HG02642 (cell line): ENCODE results near the gene ATP11A.
"Not testable (repeated sequence)": the region's sequence is repeated elsewhere in the genome, so short reads cannot be mapped to it uniquely, and the experiment has no call there.

ENCODE experiments used
- ATAC-seq: cut with Tn5 transposase; IDR thresholded peaks from one replicate; pipeline ENCODE4 v1.9.1; 2021; ENCODE audit warnings: mild to moderate bottlenecking; ENCODE audit not compliant: unreplicated experiment, poor library complexity

Gene ATP11A

GRCh38 chr13:112784811-112785482 lies 95.1 kb downstream of the ATP11A start:
- ATAC-seq: no peak

GRCh38 chr13:112785483-112785856 lies 95.6 kb downstream of the ATP11A start:
- no peak for ATAC-seq

DNA sequence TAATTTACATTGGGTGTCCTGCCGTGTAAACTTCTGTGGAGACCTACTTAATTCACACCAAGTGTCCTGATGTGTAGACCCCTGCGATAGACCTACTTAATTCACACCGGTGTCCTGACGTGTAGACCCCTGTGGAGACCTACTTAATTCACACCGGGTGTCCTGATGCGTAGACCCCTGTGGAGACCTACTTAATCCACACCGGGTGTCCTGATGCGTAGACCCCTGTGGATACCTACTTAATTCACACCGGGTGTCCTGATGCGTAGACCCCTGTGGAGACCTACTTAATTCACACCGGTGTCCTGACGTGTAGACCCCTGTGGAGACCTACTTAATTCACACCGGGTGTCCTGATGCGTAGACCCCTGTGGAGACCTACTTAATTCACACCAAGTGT lies 97.0 kb downstream of the ATP11A start:
- ATAC-seq: not testable (repeated sequence)

GRCh38 chr13:112790735-112791641 lies 101.2 kb downstream of the ATP11A start:
- ATAC-seq: no peak

DNA sequence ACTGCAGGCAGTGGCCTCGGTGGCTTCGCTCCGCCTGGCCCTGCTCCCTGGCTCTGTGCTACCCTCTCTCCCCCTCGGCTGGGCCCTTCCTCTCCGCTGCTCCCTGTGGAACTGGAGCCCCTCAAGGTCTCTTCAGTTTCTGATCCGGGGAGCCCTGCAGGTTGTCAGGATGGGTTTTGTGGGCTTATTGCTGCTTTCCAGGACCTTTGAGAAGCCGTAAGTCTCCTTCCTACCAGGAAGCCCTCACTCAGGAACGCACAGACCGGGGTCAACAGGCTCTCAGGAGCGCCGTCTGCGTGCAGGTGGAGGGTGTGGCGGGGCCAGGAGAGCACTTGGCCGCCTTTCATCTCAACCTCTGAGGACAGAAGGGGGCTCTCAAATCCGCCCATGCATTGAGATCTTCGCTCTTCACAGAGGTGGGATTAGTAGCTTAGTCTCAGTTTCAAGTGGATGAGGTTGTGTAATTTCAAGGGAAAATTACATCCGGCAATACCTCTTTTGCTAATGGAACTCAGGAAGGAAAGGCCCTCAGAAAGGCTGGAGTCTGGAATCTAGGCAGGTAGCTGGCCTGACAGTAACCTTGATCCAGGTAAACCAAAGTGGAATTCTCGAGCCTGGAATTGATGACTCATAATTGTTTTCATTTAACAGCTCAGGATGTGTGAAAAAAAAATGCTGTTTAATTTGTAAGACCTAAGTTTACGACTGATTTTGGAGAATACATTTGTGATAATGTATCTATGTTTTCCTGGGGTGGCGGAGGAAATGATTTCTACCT lies 102.0 kb downstream of the ATP11A start:
- ATAC-seq: no peak

DNA sequence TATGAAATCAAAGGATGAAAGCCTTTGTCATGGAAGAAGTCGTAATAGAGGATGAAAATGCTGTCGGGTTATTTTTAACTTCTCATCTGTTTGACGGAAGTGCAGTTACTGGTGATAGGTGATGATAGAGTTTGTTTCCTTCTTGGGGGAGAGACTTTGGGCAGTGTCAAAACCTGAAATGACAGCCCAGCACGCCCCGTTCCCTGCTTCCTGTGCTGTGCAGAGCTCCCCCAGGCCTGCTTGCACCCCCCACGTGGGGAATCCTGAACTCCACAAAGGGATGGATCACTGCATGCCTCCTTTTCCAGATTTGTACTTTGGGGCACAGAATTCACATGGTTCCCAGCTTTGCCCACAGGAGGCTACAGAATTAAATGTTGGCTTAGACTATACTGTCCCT lies 102.7 kb downstream of the ATP11A start:
- ATAC-seq: no peak

DNA sequence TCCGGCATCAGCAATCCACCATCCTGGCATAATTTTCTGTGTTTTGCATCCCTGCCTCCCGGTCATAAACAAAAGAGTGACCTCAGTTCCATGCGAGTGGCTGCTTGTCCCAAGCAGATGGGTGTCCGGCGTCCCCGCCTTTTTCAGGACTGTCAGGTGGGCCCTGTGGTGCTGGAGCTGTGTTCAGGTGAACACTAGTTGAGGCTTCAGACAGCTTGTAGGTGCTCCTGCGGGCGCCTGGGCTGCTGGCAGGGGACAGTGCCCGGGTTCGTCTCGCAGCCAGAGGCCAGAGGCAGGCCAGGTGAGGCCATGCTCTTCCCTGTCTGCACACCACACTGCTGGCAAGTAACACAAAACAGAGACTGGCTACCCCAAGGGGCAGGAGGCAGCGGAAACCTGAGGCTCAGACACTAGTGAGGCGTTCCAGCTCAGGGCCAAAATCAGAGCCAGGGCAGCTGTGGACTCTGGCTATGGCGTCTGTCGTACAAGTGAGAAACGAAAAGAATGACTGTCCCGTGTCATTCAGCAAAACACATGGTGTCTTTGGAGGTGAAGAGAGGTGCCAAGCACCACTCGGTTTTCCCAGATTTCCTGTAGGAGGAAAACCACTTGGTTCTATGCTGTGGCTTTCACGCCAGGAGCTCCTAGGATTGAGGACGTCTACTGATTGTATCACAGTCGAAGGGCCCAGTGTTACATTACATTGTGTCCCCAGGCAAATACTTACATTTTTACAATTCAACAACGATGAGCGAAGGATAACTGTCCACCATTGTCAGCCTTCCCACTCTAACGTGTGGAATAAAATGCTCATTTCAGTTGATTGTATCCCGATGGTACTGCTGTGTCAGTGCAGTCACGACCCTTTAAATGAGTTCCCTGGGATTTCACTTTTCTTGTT lies 104.0 kb downstream of the ATP11A start:
- ATAC-seq: no peak

DNA sequence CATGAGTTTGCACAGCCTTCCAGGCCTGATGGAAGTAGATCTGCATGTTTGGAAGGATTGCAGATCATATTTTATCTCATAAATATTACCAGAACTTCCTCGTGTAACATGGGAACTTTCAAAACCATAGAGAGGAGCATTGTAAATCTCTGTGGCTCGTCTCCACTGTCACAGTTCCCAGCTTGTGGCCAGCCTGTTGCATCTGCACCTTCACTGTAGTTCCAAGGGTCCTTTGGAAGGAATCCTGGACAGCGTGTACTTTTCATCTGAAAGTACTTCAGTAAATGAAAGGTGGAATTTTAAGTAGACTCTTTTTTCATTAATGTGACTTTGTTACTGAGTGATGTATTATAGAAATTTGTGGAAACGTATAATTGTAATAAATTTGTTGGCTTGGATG lies 105.4 kb downstream of the ATP11A start:
- ATAC-seq: no peak

GRCh38 chr13:112796190-112796915 lies 106.5 kb downstream of the ATP11A start:
- ATAC-seq: no peak

DNA sequence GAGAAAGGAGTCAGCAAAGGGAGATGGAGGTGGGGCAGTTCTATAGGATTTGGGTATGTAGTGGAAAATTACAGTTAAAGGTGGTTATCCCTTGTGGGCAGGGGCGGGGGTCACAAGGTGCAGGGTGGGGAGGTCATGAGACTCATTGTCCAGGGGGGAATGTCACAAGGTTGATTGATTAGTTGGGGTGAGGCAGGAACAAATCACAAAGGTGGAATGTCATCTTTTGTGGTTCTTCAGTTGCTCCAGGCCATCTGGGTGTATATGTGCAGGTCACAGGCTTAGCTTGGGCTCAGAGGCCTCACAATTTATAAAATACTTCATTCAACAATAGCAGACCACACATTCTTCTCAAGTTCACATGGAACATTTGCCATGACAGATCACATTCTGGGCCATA lies 109.6 kb downstream of the ATP11A start:
- ATAC-seq: no peak

DNA sequence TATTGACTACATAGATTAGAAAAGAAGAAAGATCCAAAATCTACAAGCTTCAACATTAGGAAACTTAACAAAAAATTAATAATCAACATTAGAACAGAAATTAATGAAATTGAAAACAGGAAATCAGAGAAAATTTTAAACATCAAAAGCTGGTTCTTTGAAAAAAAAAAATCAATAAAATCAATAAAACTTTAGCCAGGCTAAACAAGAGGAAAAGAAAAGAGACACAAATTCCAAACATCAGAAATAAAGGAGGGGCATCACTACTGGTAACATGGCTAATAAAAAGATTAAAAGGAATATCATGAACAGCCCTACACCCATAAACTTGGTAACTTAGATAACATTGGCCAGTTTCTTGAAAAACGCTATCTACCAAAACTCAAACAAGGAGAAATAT lies 110.2 kb downstream of the ATP11A start:
- ATAC-seq: no peak

- ATAC-seq: not testable (repeated sequence)
Observed at GRCh38 chr13:112800807-112801206, 111.0 kb downstream of the ATP11A start.

DNA sequence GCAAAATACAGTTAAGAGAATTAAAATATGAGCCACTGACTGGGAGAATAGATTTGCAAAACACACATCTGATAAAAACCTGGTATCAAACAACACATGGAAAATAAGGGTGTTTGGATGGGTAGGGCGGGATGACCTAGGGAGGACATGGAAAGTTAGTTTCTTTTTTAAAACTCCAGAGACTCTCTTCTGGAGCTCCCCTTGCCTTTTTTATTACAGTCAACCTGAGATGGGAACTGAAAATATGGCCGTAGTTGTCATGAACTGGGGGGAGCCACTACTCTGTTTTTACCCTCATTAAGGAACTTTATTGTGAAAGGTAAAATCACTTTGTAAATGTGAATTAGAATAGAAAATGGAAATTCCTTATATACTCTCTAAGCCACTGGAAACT lies 113.0 kb downstream of the ATP11A start:
- ATAC-seq: peak; percentile 51

GRCh38 chr13:112803422-112803821 lies 113.6 kb downstream of the ATP11A start:
- ATAC-seq: peak; percentile 59

GRCh38 chr13:112804374-112804773 lies 114.5 kb downstream of the ATP11A start:
- no peak for ATAC-seq

DNA sequence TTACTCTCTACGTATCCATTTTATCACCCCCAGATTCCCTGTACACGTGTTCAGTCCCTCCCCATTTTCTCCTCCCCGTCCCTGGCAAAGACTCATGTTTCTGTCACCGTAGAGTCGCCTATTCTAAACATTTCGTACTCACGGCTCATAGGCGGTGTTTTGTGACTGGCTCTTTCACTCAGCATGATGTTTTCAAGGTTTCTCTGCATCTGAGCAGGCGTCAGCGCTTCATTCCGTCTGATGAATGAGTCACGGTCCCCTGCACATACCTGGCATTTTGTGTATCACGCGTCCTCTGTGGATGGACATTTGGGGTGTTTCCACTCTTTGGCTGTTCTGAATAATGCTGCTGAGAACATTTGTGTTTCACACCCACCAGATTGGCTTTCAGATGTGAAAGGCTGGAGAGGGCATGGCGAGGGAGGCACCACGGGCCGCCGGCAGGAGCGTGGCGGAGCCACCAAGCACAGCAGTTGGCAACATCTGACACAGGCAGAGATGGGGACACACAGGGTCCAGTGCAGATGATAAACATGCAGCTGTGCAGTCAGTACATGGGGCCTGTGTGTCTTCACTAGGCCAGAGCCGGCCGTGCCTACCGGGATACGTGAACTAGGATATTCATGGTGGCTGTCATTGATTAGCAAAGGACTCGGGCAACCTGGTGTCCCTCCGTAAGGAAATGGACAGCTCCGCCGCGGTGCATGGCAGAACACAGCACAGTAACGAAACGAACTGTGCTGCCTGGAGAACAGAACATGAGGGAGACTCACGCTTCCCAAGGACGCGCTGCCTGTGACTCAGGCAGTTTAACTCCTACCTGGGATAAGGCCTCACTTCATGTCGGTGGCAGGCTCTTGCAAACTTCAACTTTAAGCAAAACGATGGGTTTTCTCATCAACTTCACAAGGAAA lies 117.2 kb downstream of the ATP11A start:
- no peak for ATAC-seq

DNA sequence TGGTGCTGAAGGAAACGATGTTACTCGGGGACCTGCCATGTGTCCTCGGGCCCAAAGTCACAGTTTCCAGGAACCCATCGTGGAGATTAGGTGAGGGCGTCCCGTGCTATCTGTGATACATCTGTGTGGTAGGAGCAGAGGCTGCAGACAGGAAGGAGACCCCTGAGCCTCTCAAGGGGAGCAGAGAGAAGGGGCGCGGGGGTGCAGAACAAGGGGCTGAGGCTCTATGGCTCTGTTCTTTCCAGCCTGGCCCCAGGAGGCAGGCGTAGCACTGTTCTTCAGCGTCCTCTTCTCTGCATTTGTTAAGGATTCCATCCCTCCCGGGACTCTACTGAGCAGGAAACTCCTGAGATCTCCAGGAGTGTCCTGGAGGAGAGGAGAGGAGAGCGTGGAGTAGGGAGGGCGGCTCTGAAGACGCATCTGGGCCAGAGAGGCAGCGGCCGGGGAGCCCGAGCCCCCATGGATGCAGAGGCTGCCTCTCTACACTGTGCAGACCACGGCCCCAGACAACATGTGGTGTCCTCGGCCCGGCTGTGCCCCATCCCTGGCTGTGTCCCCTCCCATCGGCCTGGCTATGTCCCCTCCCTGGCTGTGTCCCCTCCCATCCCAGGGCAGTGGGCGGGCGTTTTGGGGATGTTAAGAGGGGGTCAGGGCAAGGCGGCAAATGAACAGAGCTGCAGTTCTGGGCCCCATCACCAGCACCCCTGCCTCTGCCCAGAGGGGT lies 118.0 kb downstream of the ATP11A start:
- ATAC-seq: no peak
